GM23338 (cell line): Measurements from ENCODE around the gene TAMM41. TPM values are rescaled to one million over a fixed set of nuclear protein-coding genes. Genes with fewer than 3 reads are reported as not detected.

Experiments used
- ATAC-seq: fragments of 200-7000 bp; cut with Tn5 transposase; 3 replicates; pipeline ENCODE4 v1.9.1; 2020
- DNase-seq: peaks from one replicate; pipeline ENCODE4 v3.0.0-alpha.2; 2015; ENCODE audit warnings: low spot score
- H2AFZ ChIP-seq: fragments of 200-600 bp; sonication (generic); 2 replicates; pipeline ENCODE4 v1.8.0; 2016; ENCODE audit warnings: antibody characterized with exemption, mild to moderate bottlenecking, moderate library complexity
- H3F3A ChIP-seq: fragments of 200-600 bp; sonication (generic); replicated peaks from 2 replicates; pipeline ENCODE4 v1.8.0; 2017; ENCODE audit warnings: antibody characterized with exemption, mixed run types, low read depth
- H3K27ac ChIP-seq: fragments of 200-600 bp; sonication (generic); 2 replicates; pipeline ENCODE4 v1.6.1; 2016; ENCODE audit warnings: low read depth
- H3K27me3 ChIP-seq: fragments of 200-600 bp; sonication (generic); 2 replicates; pipeline ENCODE4 v1.8.0; 2016; ENCODE audit warnings: mild to moderate bottlenecking, mixed run types, moderate library complexity; ENCODE audit not compliant: insufficient read depth
- H3K36me3 ChIP-seq: fragments of 200-600 bp; sonication (generic); 2 replicates; pipeline ENCODE4 v1.8.0; 2016; ENCODE audit warnings: mild to moderate bottlenecking; ENCODE audit not compliant: insufficient read depth
- H3K4me1 ChIP-seq: fragments of 200-600 bp; sonication (generic); 2 replicates; pipeline ENCODE4 v1.8.0; 2016; ENCODE audit warnings: mild to moderate bottlenecking, moderate library complexity; ENCODE audit not compliant: insufficient read depth
- H3K4me2 ChIP-seq: fragments of 200-600 bp; sonication (generic); 2 replicates; pipeline ENCODE4 v1.7.1; 2017; ENCODE audit warnings: mixed run types
- H3K4me3 ChIP-seq: fragments of 200-600 bp; sonication (generic); 2 replicates; pipeline ENCODE4 v1.6.1; 2016; ENCODE audit warnings: mixed run types
- H3K79me2 ChIP-seq: fragments of 200-600 bp; sonication (generic); replicated peaks from 2 replicates; pipeline ENCODE4 v1.8.0; 2017; ENCODE audit warnings: mild to moderate bottlenecking; ENCODE audit not compliant: insufficient read depth
- H3K9me2 ChIP-seq: fragments of 200-600 bp; sonication (generic); 2 replicates; pipeline ENCODE4 v1.8.0; 2017; ENCODE audit not compliant: insufficient read depth
- H4K20me1 ChIP-seq: fragments of 200-600 bp; sonication (generic); replicated peaks from 2 replicates; pipeline ENCODE4 v1.8.0; 2017; ENCODE audit warnings: mild to moderate bottlenecking; ENCODE audit not compliant: insufficient read depth
- H3K27ac Mint-ChIP-seq: 2 replicates; pipeline ENCODE4 v1.8.0; 2020; ENCODE audit warnings: inconsistent platforms, mild to moderate bottlenecking, moderate library complexity, mixed read lengths
- H3K27me3 Mint-ChIP-seq: 3 replicates; pipeline ENCODE4 v1.8.0; 2022; ENCODE audit warnings: low read depth, mild to moderate bottlenecking, moderate library complexity, mixed read lengths, inconsistent platforms; ENCODE audit not compliant: insufficient read depth, poor library complexity
- H3K36me3 Mint-ChIP-seq: 3 replicates; pipeline ENCODE4 v1.8.0; 2021; ENCODE audit warnings: low read depth, mild to moderate bottlenecking, inconsistent platforms, moderate library complexity, mixed read lengths
- H3K4me1 Mint-ChIP-seq: 3 replicates; pipeline ENCODE4 v1.8.0; 2020; ENCODE audit warnings: mild to moderate bottlenecking, inconsistent platforms, mixed read lengths
- H3K4me3 Mint-ChIP-seq: 3 replicates; pipeline ENCODE4 v1.8.0; 2021; ENCODE audit warnings: moderate library complexity, mild to moderate bottlenecking, inconsistent platforms, mixed read lengths
- H3K9me3 Mint-ChIP-seq: 3 replicates; pipeline ENCODE4 v1.8.0; 2020; ENCODE audit warnings: moderate library complexity, mild to moderate bottlenecking, inconsistent platforms, mixed read lengths
- CREB1 ChIP-seq: fragments of 250-450 bp; sonication (Bioruptor Pico); IDR thresholded peaks from 2 replicates; pipeline ENCODE4 v1.5.0; 2020; ENCODE audit warnings: low read depth, mild to moderate bottlenecking, moderate library complexity
- EZH2 ChIP-seq: fragments of 200-600 bp; sonication (generic); IDR thresholded peaks from one replicate; pipeline ENCODE4 v1.8.0; 2017; ENCODE audit warnings: antibody characterized with exemption, mild to moderate bottlenecking, low read depth; ENCODE audit not compliant: unreplicated experiment
- EZH2phosphoT487 ChIP-seq: fragments of 200-600 bp; sonication (generic); IDR thresholded peaks from one replicate; pipeline ENCODE4 v1.8.1; 2018; ENCODE audit warnings: antibody characterized with exemption; ENCODE audit not compliant: unreplicated experiment
- JUNB ChIP-seq: IDR thresholded peaks from one replicate; pipeline ENCODE4 v1.6.1; 2016; ENCODE audit warnings: antibody characterized with exemption; ENCODE audit not compliant: unreplicated experiment
- NANOG ChIP-seq: IDR thresholded peaks from 2 replicates; pipeline ENCODE4 v1.6.1; 2016; ENCODE audit warnings: antibody characterized with exemption, borderline replicate concordance
- POLR2AphosphoS5 ChIP-seq: IDR thresholded peaks from 2 replicates; pipeline ENCODE4 v1.6.1; 2016; ENCODE audit warnings: antibody characterized with exemption, low read depth
- STAT1 ChIP-seq: IDR thresholded peaks from one replicate; pipeline ENCODE4 v1.6.1; 2016; ENCODE audit warnings: antibody characterized with exemption; ENCODE audit not compliant: unreplicated experiment
- ZNF114 ChIP-seq: fragments of 250-450 bp; sonication (Bioruptor Pico); IDR thresholded peaks from 2 replicates; pipeline ENCODE4 v1.5.0; 2020; ENCODE audit warnings: mild to moderate bottlenecking, moderate library complexity
- ZNF331 ChIP-seq: fragments of 250-450 bp; sonication (Bioruptor Pico); IDR thresholded peaks from 2 replicates; pipeline ENCODE4 v1.5.0; 2020; ENCODE audit warnings: low read depth, mild to moderate bottlenecking, moderate library complexity
- polyA plus RNA-seq: library from polyadenylated mRNA; unstranded; fragments of >200 nt; fragmentation: Nextera tagmentation; extraction: Ambion mirVana; gene quantifications from 2 replicates; pipeline ENCODE4 v1.2.1, GENCODE V29; 2016
- total RNA-seq: library from RNA; depleted of rRNA; stranded (reverse); fragments of >200 nt; shearing (Covaris generic); gene quantifications from 2 replicates; pipeline ENCODE4 v1.2.3, GENCODE V29; 2014
- TF ChIP-seq, protein P1 (sequence below): fragments of 250-450 bp; sonication (Bioruptor Pico); IDR thresholded peaks from 2 replicates; pipeline ENCODE4 v1.5.0; 2020; ENCODE audit warnings: mild to moderate bottlenecking, moderate library complexity
- TF ChIP-seq, protein P2 (sequence below): IDR thresholded peaks from one replicate; pipeline ENCODE4 v1.6.1; 2018; ENCODE audit warnings: antibody characterized with exemption; ENCODE audit not compliant: unreplicated experiment
- TF ChIP-seq, protein P3 (sequence below), 2 experiments: fragments of 200-600 bp in 1 of 2; sonication (generic) in 1 of 2; conservative IDR thresholded peaks; 2 replicates each; pipeline versions ENCODE4 v1.5.1 to v1.6.1; 2016 to 2017; ENCODE audit warnings: antibody characterized with exemption in 2 of 2, low read depth in 2 of 2, mild to moderate bottlenecking in 2 of 2, moderate library complexity in 1 of 2
- TF ChIP-seq, protein P4 (sequence below): IDR thresholded peaks from 2 replicates; pipeline ENCODE4 v1.6.1; 2016; ENCODE audit warnings: antibody characterized with exemption

TAMM41 gene
- total and polyA plus RNA-seq, 2 experiments from 2014 or later: 8.9 to 19.2 TPM

DNA sequence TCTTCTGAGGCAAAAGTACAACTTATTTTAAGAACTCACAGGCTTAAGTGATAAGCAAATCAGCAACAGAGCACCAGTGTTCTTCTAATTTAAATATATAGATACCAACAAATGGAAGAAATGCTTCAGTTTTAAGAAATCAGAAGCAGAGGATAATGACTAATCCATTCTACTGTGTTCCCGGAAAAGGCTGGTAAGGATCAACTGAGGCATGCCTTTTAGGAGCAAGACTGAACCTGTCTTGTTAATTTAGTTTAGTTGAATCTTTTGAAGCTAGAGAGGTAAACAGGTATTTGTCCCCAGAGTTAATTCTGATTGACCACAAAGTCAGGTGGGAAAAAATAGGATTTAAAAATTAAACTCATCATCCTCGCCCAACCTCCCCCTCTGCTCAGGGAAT, 51.8 kb downstream of the TAMM41 start:
- Histone ChIP-seq H3K9me2 (no peaks in the 10 kb centered on the region), H4K20me1 (no peaks in the 10 kb centered on the region; the same call in 1 of the 2 replicates), H3K4me1 (0 out of 2 replicates have a peak, but pooled peaks cover 2% of the 10 kb centered on the region), H3K4me3 (no peak overlapping the region), H3K27ac (no peak overlapping the region), H3K79me2 (no peaks in the 10 kb centered on the region), H3F3A (no peaks in the 10 kb centered on the region), H3K27me3 (no peaks in the 10 kb centered on the region), H3K36me3 (peaks cover 3% of the 10 kb centered on the region; the same call in 1 of the 2 replicates), H3K4me2 (no peak overlapping the region), H2AFZ (no peak overlapping the region)
- Mint-ChIP-seq H3K9me3 (no peaks in the 10 kb centered on the region), H3K27ac (no peak overlapping the region; the same call in 1 of the 2 replicates), H3K4me1 (peaks cover 15% of the 10 kb centered on the region; the same call in 2 of the 3 replicates), H3K36me3 (peaks cover 27% of the 10 kb centered on the region), H3K4me3 (no peak overlapping the region), H3K27me3 (peaks cover 3% of the 10 kb centered on the region)
- DNase-seq: no peak
- ATAC-seq: no peak
- TF ChIP-seq ZNF114 (CRISPR knock-in tag) (no peak), EZH2 (no peak), ZNF331 (CRISPR knock-in tag) (no peak), POLR2AphosphoS5 (no peak), JUNB (no peak), STAT1 (no peak), NANOG (no peak), EZH2phosphoT487 (no peak), CREB1 (no peak)
- TF ChIP-seq, protein P1, sequence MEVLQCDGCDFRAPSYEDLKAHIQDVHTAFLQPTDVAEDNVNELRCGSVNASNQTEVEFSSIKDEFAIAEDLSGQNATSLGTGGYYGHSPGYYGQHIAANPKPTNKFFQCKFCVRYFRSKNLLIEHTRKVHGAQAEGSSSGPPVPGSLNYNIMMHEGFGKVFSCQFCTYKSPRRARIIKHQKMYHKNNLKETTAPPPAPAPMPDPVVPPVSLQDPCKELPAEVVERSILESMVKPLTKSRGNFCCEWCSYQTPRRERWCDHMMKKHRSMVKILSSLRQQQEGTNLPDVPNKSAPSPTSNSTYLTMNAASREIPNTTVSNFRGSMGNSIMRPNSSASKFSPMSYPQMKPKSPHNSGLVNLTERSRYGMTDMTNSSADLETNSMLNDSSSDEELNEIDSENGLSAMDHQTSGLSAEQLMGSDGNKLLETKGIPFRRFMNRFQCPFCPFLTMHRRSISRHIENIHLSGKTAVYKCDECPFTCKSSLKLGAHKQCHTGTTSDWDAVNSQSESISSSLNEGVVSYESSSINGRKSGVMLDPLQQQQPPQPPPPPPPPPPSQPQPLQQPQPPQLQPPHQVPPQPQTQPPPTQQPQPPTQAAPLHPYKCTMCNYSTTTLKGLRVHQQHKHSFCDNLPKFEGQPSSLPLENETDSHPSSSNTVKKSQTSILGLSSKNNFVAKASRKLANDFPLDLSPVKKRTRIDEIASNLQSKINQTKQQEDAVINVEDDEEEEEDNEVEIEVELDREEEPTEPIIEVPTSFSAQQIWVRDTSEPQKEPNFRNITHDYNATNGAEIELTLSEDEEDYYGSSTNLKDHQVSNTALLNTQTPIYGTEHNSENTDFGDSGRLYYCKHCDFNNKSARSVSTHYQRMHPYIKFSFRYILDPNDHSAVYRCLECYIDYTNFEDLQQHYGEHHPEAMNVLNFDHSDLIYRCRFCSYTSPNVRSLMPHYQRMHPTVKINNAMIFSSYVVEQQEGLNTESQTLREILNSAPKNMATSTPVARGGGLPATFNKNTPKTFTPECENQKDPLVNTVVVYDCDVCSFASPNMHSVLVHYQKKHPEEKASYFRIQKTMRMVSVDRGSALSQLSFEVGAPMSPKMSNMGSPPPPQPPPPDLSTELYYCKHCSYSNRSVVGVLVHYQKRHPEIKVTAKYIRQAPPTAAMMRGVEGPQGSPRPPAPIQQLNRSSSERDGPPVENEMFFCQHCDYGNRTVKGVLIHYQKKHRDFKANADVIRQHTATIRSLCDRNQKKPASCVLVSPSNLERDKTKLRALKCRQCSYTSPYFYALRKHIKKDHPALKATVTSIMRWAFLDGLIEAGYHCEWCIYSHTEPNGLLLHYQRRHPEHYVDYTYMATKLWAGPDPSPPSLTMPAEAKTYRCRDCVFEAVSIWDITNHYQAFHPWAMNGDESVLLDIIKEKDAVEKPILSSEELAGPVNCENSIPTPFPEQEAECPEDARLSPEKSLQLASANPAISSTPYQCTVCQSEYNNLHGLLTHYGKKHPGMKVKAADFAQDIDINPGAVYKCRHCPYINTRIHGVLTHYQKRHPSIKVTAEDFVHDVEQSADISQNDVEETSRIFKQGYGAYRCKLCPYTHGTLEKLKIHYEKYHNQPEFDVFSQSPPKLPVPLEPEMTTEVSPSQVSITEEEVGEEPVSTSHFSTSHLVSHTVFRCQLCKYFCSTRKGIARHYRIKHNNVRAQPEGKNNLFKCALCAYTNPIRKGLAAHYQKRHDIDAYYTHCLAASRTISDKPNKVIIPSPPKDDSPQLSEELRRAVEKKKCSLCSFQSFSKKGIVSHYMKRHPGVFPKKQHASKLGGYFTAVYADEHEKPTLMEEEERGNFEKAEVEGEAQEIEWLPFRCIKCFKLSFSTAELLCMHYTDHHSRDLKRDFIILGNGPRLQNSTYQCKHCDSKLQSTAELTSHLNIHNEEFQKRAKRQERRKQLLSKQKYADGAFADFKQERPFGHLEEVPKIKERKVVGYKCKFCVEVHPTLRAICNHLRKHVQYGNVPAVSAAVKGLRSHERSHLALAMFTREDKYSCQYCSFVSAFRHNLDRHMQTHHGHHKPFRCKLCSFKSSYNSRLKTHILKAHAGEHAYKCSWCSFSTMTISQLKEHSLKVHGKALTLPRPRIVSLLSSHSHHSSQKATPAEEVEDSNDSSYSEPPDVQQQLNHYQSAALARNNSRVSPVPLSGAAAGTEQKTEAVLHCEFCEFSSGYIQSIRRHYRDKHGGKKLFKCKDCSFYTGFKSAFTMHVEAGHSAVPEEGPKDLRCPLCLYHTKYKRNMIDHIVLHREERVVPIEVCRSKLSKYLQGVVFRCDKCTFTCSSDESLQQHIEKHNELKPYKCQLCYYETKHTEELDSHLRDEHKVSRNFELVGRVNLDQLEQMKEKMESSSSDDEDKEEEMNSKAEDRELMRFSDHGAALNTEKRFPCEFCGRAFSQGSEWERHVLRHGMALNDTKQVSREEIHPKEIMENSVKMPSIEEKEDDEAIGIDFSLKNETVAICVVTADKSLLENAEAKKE (CRISPR knock-in tag): no peak
- TF ChIP-seq, protein P2, sequence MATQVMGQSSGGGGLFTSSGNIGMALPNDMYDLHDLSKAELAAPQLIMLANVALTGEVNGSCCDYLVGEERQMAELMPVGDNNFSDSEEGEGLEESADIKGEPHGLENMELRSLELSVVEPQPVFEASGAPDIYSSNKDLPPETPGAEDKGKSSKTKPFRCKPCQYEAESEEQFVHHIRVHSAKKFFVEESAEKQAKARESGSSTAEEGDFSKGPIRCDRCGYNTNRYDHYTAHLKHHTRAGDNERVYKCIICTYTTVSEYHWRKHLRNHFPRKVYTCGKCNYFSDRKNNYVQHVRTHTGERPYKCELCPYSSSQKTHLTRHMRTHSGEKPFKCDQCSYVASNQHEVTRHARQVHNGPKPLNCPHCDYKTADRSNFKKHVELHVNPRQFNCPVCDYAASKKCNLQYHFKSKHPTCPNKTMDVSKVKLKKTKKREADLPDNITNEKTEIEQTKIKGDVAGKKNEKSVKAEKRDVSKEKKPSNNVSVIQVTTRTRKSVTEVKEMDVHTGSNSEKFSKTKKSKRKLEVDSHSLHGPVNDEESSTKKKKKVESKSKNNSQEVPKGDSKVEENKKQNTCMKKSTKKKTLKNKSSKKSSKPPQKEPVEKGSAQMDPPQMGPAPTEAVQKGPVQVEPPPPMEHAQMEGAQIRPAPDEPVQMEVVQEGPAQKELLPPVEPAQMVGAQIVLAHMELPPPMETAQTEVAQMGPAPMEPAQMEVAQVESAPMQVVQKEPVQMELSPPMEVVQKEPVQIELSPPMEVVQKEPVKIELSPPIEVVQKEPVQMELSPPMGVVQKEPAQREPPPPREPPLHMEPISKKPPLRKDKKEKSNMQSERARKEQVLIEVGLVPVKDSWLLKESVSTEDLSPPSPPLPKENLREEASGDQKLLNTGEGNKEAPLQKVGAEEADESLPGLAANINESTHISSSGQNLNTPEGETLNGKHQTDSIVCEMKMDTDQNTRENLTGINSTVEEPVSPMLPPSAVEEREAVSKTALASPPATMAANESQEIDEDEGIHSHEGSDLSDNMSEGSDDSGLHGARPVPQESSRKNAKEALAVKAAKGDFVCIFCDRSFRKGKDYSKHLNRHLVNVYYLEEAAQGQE: no peak
- TF ChIP-seq, protein P3, sequence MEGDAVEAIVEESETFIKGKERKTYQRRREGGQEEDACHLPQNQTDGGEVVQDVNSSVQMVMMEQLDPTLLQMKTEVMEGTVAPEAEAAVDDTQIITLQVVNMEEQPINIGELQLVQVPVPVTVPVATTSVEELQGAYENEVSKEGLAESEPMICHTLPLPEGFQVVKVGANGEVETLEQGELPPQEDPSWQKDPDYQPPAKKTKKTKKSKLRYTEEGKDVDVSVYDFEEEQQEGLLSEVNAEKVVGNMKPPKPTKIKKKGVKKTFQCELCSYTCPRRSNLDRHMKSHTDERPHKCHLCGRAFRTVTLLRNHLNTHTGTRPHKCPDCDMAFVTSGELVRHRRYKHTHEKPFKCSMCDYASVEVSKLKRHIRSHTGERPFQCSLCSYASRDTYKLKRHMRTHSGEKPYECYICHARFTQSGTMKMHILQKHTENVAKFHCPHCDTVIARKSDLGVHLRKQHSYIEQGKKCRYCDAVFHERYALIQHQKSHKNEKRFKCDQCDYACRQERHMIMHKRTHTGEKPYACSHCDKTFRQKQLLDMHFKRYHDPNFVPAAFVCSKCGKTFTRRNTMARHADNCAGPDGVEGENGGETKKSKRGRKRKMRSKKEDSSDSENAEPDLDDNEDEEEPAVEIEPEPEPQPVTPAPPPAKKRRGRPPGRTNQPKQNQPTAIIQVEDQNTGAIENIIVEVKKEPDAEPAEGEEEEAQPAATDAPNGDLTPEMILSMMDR (conservative IDR thresholded peaks at IDR 0.05; ENCODE audit: low read depth in 2 of 2): no peak
- TF ChIP-seq, protein P4, sequence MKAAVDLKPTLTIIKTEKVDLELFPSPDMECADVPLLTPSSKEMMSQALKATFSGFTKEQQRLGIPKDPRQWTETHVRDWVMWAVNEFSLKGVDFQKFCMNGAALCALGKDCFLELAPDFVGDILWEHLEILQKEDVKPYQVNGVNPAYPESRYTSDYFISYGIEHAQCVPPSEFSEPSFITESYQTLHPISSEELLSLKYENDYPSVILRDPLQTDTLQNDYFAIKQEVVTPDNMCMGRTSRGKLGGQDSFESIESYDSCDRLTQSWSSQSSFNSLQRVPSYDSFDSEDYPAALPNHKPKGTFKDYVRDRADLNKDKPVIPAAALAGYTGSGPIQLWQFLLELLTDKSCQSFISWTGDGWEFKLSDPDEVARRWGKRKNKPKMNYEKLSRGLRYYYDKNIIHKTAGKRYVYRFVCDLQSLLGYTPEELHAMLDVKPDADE: no peak
